AG09319 (cell line): ENCODE measurements around the gene AKR1C1.
"Not testable (repeated sequence)": the region's sequence is repeated elsewhere in the genome, so short reads cannot be mapped to it uniquely, and the experiment has no call there.

Experiments used
- DNase-seq: peaks from one replicate; pipeline ENCODE4 v3.0.0-alpha.2; 2010; ENCODE audit warnings: low read depth; ENCODE audit errors: extremely low read depth
- CTCF ChIP-seq: IDR thresholded peaks from 2 replicates; pipeline ENCODE4 v1.5.1; 2011; ENCODE audit warnings: low read depth, mild to moderate bottlenecking, inconsistent platforms, low read length, moderate library complexity

AKR1C1 gene

DNA sequence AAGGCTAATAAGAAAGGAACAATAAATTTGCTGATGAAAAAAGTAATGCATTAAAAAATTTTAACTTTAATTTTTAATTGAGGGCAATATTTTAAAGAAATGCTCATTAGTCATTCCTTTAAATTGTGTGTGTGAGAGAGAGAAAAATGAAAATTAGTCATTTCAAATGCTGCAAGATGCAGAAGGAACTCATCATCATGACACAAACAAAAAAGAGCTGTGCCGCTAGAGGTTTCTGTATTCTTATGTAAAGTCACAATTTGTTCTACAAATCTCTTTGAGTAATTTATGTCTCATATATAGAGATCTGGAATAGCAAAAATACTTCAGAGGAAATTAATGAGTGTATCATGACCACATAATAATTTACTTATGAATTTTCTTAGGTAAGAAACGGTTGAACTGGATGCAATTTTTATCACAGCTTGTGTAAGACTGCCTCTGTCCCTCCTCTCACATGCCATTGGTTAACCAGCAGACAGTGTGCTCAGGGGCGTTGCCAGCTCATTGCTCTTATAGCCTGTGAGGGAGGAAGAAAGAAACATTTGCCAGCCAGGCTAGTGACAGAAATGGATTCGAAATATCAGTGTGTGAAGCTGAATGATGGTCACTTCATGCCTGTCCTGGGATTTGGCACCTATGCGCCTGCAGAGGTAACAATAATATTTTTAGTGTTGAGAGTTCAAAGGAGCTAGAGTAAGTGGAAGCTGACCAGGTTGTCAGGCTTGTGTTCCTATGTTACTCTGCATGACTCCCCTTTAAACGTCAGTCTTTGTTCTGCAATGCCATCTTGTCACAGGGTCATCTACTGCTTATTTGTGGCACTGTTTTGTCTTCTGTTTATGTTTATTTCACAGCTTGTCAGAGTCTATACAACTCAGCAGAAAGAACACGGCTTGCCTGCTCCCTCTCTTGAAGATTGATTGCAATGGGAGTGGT lies at the start of gene AKR1C1:
Gene AKR1C1, plus strand, starts transcription at position 540 of the 939 bp plus-strand sequence. Its CDS starts 30 bp downstream, at position 570.
- not testable (repeated sequence) for DNase-seq

- DNase-seq, result no peak
- no peak for TF ChIP-seq CTCF
Observed at GRCh38 chr10:4914213-4914850, 48.9 kb upstream of the AKR1C1 start.

- no peak for TF ChIP-seq CTCF
- DNase-seq, result no peak
Observed at GRCh38 chr10:4916086-4916716, 47.0 kb upstream of the AKR1C1 start.

GRCh38 chr10:4918236-4918635 lies 45.0 kb upstream of the AKR1C1 start:
- TF ChIP-seq CTCF, result no peak
- no peak for DNase-seq

DNA sequence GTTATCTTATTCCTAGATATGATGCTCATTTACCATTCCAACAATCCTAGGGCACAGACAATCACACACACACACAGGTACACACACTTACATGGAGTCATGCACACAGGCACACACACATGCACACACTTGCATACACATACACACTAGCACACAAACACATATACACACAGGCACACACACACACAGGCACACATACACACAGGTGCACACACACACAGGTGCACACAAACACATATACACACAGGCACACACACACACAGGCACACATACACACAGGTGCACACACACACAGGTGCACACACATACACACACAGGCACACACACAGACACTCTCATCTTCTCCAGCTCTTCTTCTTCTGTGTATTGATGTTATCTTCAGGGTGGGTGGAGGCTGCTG lies 38.7 kb upstream of the AKR1C1 start:
- DNase-seq, result not testable (repeated sequence)

DNA sequence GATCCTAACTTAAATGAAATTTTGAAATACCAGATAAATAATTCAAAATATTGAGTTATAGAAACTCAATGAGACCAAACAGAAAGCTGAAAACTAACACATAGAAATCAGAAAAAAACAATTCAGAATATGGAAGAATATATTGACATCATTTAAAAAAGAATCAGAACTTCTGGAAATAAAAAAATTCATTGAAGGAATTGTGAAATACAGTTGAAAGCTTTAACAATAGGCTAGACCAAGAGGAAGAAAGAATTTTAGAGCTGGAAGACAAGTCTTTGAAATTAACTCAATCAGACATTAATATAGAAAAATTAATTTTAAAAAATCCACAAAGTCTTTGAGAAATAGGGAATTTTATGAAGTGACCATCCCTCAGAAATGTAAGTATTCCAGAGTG lies 36.8 kb upstream of the AKR1C1 start:
- no peak for TF ChIP-seq CTCF
- DNase-seq, result no peak

- no peak for DNase-seq
- no peak for TF ChIP-seq CTCF
Observed at GRCh38 chr10:4931587-4931986, 31.6 kb upstream of the AKR1C1 start.

DNA sequence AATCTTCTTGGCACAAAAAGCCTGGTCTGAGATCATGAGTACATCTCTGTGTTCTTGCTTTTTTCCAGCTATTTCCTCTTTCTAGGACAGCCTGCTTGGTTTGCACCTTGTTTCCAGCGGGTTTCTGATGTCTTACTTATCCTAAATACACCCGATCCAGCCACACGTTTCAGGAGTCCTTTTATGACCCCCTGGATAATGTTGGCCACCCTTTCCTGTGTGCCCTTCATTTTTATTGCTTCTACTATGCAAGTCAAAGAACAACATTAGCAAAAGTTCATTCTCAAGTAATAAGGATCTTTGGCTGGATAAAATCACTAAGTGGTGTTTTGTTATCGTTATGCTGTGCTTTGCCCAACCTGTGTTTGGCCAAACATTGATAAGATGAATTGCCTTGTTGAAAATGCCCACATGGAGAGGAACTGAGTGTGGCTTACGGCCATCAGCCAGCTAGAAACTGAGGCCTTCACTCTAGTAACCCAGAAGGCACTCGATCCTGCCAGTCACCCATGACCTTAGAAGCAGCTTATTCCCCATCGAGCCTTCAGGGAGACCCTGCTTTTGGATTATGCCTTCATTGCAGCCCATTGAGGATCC lies 28.7 kb upstream of the AKR1C1 start:
- no peak for DNase-seq
- TF ChIP-seq CTCF, result no peak
